Calu3 (cell line): Measurements from ENCODE around the gene MBNL1. TPM values are rescaled to one million over a fixed set of nuclear protein-coding genes. Genes with fewer than 3 reads are reported as not detected.

Experiments used
- BruUV-seq: library from RNA; stranded (reverse); fragments of 400-500 nt; replicated peaks from 2 replicates; lab custom pipeline; 2021; lab: Mats Ljungman, UMichigan
- CTCF ChIA-PET: fragments of 300-600 bp; sonication (Branson Sonifier 250); formaldehyde crosslinking; loops from one replicate; lab custom pipeline; 2022; ENCODE audit warnings: antibody characterized with exemption; lab: Charles Lee
- DNase-seq: peaks from one replicate; pipeline ENCODE4 v3.0.0; 2022
- H3K27ac Mint-ChIP-seq: one replicate; pipeline ENCODE4 v1.8.0; 2022; ENCODE audit warnings: mixed read lengths; ENCODE audit not compliant: unreplicated experiment
- H3K27me3 Mint-ChIP-seq: one replicate; pipeline ENCODE4 v1.8.0; 2022; ENCODE audit warnings: mixed read lengths; ENCODE audit not compliant: unreplicated experiment
- H3K36me3 Mint-ChIP-seq: one replicate; pipeline ENCODE4 v1.8.0; 2022; ENCODE audit warnings: mild to moderate bottlenecking, moderate library complexity, mixed read lengths; ENCODE audit not compliant: insufficient read depth, unreplicated experiment
- H3K4me1 Mint-ChIP-seq: one replicate; pipeline ENCODE4 v1.8.0; 2022; ENCODE audit warnings: mild to moderate bottlenecking, low read depth, mixed read lengths; ENCODE audit not compliant: unreplicated experiment
- H3K4me3 Mint-ChIP-seq: one replicate; pipeline ENCODE4 v1.8.0; 2022; ENCODE audit warnings: mild to moderate bottlenecking, low read depth, moderate library complexity, mixed read lengths; ENCODE audit not compliant: unreplicated experiment
- H3K9me3 Mint-ChIP-seq: one replicate; pipeline ENCODE4 v1.8.0; 2022; ENCODE audit warnings: low read depth, mixed read lengths; ENCODE audit not compliant: unreplicated experiment
- intact Hi-C: fragments of 100-400 bp; cut with micrococcal nuclease; formaldehyde crosslinking; loops from one replicate; pipeline ENCODE4 v1.10.0; 2022; ENCODE audit not compliant: unreplicated experiment
- total RNA-seq: library from RNA; stranded (reverse); gene quantifications from 2 replicates; pipeline ENCODE4 v1.2.3, GENCODE V29; 2022
- TF ChIP-seq, protein P1 (sequence below): fragments of 200-600 bp; IDR thresholded peaks from one replicate; pipeline ENCODE4 v1.8.0; 2022; ENCODE audit warnings: antibody characterized with exemption; ENCODE audit not compliant: unreplicated experiment

Gene MBNL1
- total RNA-seq, 1 experiment from 2014 or later: 183 TPM

DNA sequence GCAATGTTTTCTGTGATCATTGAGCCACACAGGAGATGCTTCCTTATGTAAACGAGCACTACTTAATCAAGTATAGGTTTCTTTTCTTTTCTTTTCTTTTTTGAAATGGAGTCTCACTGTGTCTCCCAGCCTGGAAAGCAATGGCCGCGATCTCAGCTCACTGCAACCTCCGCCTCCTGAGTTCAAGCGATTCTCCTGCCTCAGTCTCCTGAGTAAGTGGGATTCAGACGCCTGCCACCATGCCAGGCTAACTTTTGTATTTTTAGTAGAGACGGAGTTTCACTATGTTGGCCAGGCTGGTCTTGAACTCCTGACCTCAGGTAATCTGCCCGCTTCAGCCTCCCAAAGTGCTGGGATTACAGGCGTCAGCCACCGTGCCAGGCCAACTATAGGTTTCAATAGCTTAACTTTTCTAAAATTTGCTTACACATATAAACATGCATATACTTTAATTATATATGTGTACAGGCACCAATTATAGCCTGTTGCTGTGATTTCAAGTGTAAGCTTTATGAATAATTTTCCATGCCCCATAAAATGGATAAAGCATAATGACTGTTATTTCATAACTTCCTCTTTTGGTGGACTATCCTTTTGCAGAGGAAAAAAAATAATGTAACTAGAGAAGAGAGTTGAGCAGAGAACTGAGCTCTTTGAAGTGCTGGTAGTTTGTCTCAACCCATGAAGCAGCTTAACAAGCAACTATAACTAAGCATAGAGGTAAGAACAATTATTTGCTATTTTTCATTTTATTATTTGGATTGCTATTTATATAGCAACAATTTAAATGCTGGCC lies 24.8 kb upstream of the MBNL1 start:
- intact Hi-C loops: no loop called here
- Mint-ChIP-seq H3K4me1 (peaks cover 20% of the 10 kb centered on the region), H3K27ac (no peak overlapping the region), H3K9me3 (no peaks in the 10 kb centered on the region), H3K4me3 (no peak overlapping the region), H3K36me3 (no peaks in the 10 kb centered on the region), H3K27me3 (no peaks in the 10 kb centered on the region)
- no TSS peak for BruUV-seq
- CTCF ChIA-PET: no interaction called here
- DNase-seq: no peak
- TF ChIP-seq, protein P1, sequence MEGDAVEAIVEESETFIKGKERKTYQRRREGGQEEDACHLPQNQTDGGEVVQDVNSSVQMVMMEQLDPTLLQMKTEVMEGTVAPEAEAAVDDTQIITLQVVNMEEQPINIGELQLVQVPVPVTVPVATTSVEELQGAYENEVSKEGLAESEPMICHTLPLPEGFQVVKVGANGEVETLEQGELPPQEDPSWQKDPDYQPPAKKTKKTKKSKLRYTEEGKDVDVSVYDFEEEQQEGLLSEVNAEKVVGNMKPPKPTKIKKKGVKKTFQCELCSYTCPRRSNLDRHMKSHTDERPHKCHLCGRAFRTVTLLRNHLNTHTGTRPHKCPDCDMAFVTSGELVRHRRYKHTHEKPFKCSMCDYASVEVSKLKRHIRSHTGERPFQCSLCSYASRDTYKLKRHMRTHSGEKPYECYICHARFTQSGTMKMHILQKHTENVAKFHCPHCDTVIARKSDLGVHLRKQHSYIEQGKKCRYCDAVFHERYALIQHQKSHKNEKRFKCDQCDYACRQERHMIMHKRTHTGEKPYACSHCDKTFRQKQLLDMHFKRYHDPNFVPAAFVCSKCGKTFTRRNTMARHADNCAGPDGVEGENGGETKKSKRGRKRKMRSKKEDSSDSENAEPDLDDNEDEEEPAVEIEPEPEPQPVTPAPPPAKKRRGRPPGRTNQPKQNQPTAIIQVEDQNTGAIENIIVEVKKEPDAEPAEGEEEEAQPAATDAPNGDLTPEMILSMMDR: no peak

DNA sequence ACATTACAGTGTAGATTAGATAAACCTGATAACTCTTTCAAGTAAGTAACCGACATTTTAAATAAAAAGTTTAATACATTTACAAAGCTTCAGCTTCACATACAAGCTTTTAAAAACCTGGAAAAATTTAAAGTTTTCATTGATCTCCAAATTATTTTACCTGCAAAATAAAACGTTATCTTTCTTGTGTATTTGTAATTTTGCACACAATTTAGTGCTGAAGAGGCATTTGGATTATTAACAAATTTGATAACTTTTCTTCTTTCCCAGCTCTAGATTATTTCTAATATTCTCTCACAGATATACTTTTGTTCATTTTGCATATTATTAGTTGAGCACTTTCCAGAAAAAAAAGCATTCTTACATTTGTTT lies 24.2 kb upstream of the MBNL1 start:
- no TSS peak for BruUV-seq
- intact Hi-C loops: no loop called here
- peaks cover 20% of the 10 kb centered on the region for H3K4me1 Mint-ChIP-seq
- H3K27ac Mint-ChIP-seq: no peak overlapping the region
- TF ChIP-seq, protein P1: no peak
- H3K36me3 Mint-ChIP-seq: no peaks in the 10 kb centered on the region
- CTCF ChIA-PET: no interaction called here
- no peak overlapping the region for H3K4me3 Mint-ChIP-seq
- H3K27me3 Mint-ChIP-seq: no peaks in the 10 kb centered on the region
- no peaks in the 10 kb centered on the region for H3K9me3 Mint-ChIP-seq
- no peak for DNase-seq

DNA sequence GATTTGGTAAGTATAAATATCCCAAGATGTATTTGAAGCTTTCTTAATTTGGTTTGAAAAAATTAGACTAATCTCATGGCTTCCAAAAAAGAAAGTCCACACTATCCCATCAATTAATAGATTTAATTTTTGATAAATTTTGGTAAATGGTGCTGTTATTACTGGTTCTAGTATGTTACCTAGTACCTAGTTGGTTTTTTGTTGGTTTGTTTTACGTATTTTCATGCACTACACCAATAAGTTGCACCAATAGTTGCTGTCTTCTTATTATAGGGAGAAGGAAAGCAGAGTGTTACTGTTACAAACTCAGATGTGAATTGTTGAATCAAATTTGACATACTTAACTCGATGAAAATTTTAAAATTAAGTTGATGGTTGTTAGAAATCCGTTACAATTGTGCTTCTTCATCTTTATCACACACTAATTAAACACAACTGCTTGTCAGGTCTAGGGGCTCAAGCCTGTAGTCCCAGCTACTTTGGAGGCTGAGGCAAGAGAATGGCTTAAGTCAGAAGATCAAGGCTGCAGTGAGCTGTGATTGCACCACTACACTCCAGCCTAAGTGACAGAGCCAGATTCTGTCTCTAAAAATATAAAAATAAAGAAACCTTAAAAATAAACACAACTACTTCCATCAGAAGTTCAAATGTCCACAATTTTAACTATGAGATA lies 23.1 kb upstream of the MBNL1 start:
- intact Hi-C loops: no loop called here
- CTCF ChIA-PET: no interaction called here

DNA sequence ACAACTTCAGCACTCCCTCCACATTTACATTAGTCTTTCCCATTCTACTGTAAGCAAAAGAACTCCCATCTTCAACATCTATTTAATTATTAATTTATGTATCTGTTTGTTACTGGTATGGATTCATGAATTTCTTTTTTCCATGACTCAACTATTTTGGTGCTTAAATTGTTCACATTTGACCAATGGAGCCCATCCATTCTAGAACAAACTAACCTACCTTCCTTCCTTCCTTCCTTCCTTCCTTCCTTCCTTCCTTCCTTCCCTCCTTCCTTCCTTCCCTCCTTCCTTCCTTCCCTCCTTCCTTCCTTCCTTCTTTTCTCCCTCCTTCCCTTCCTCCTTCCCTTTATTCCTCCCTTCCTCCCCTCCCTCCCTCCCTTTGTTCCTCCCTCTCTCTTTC lies 16.8 kb upstream of the MBNL1 start:
- TF ChIP-seq, protein P1: no peak
- no peaks in the 10 kb centered on the region for H3K27me3 Mint-ChIP-seq
- H3K4me1 Mint-ChIP-seq: peaks cover 3% of the 10 kb centered on the region
- no peaks in the 10 kb centered on the region for H3K9me3 Mint-ChIP-seq
- CTCF ChIA-PET: no interaction called here
- H3K27ac Mint-ChIP-seq: no peak overlapping the region
- H3K36me3 Mint-ChIP-seq: no peaks in the 10 kb centered on the region
- no TSS peak for BruUV-seq
- no peak for DNase-seq
- H3K4me3 Mint-ChIP-seq: no peak overlapping the region
- intact Hi-C loops: no loop called here

More for the DNA sequence above, 23.1 kb upstream of the MBNL1 start:
- no peak for DNase-seq
- H3K4me1 Mint-ChIP-seq: peaks cover 18% of the 10 kb centered on the region
- BruUV-seq: no TSS peak
- TF ChIP-seq, protein P1: no peak
- H3K27me3 Mint-ChIP-seq: no peaks in the 10 kb centered on the region
- no peak overlapping the region for H3K4me3 Mint-ChIP-seq
- no peaks in the 10 kb centered on the region for H3K36me3 Mint-ChIP-seq
- H3K27ac Mint-ChIP-seq: no peak overlapping the region
- no peaks in the 10 kb centered on the region for H3K9me3 Mint-ChIP-seq
